Caco-2 (cell line): ENCODE measurements around the gene ARMC2. TPM values are rescaled to one million over a fixed set of nuclear protein-coding genes. Genes with fewer than 3 reads are reported as not detected.

Experiments used
- BruUV-seq: library from RNA; stranded (reverse); fragments of 400-500 nt; replicated peaks from 2 replicates; lab custom pipeline; 2021; lab: Mats Ljungman, UMichigan
- CTCF ChIA-PET: fragments of 300-600 bp; sonication (Branson Sonifier 250); formaldehyde crosslinking; loops from one replicate; lab custom pipeline; 2022; ENCODE audit warnings: antibody characterized with exemption; lab: Charles Lee
- POLR2A ChIA-PET: fragments of 300-600 bp; sonication (Branson Sonifier 250); formaldehyde crosslinking; loops from one replicate; lab custom pipeline; 2022; ENCODE audit warnings: antibody characterized with exemption; lab: Charles Lee
- DNase-seq, 2 experiments: peaks; one replicate each; pipeline versions ENCODE4 v3.0.0 to v3.0.0-alpha.2; 2020 to 2022
- H3K27me3 ChIP-seq: replicated peaks from 2 replicates; pipeline ENCODE4 v1.6.0; 2011; ENCODE audit warnings: low read length; ENCODE audit not compliant: control insufficient read depth, insufficient read depth
- H3K36me3 ChIP-seq: 2 replicates; pipeline ENCODE4 v1.5.1; 2011; ENCODE audit warnings: low read length; ENCODE audit not compliant: control insufficient read depth, insufficient read depth
- H3K4me1 ChIP-seq: fragments of 250-450 bp; sonication (Bioruptor Pico); 2 replicates; pipeline ENCODE4 v1.5.1; 2020; ENCODE audit warnings: mild to moderate bottlenecking
- H3K4me3 ChIP-seq: 2 replicates; pipeline ENCODE4 v1.5.1; 2011; ENCODE audit warnings: low read depth, mild to moderate bottlenecking, control low read depth, low read length
- H3K9me3 ChIP-seq: fragments of 250-450 bp; sonication (Bioruptor Pico); 2 replicates; pipeline ENCODE4 v1.5.1; 2020; ENCODE audit warnings: mild to moderate bottlenecking, moderate library complexity
- H3K27ac Mint-ChIP-seq: one replicate; pipeline ENCODE4 v1.8.0; 2022; ENCODE audit warnings: mixed read lengths; ENCODE audit not compliant: unreplicated experiment
- H3K27me3 Mint-ChIP-seq: one replicate; pipeline ENCODE4 v1.8.0; 2022; ENCODE audit warnings: mixed read lengths; ENCODE audit not compliant: insufficient read depth, unreplicated experiment
- H3K36me3 Mint-ChIP-seq: one replicate; pipeline ENCODE4 v1.8.0; 2022; ENCODE audit warnings: mild to moderate bottlenecking, mixed read lengths; ENCODE audit not compliant: insufficient read depth, unreplicated experiment
- H3K4me1 Mint-ChIP-seq: one replicate; pipeline ENCODE4 v1.8.0; 2022; ENCODE audit warnings: low read depth, mixed read lengths; ENCODE audit not compliant: unreplicated experiment
- H3K4me3 Mint-ChIP-seq: one replicate; pipeline ENCODE4 v1.8.0; 2022; ENCODE audit warnings: mild to moderate bottlenecking, moderate library complexity, mixed read lengths; ENCODE audit not compliant: unreplicated experiment
- H3K9me3 Mint-ChIP-seq: one replicate; pipeline ENCODE4 v1.8.0; 2022; ENCODE audit warnings: mixed read lengths; ENCODE audit not compliant: unreplicated experiment
- intact Hi-C: fragments of 100-400 bp; cut with micrococcal nuclease; formaldehyde crosslinking; loops from one replicate; pipeline ENCODE4 v1.10.0; 2022; ENCODE audit not compliant: unreplicated experiment
- total RNA-seq: library from RNA; stranded (reverse); gene quantifications from 2 replicates; pipeline ENCODE4 v1.2.3, GENCODE V29; 2022
- TF ChIP-seq, protein P1 (sequence below), 2 experiments: fragments of 200-600 bp in 1 of 2; IDR thresholded peaks; 1 replicate in 1 of 2; 2 replicates in 1 of 2; pipeline versions ENCODE4 v1.5.1 to v1.8.0; 2011 to 2022; ENCODE audit warnings: antibody characterized with exemption in 1 of 2, control low read depth in 1 of 2, inconsistent platforms in 1 of 2, low read depth in 1 of 2, low read length in 1 of 2, mild to moderate bottlenecking in 1 of 2, moderate library complexity in 1 of 2; ENCODE audit not compliant: insufficient read depth in 1 of 2, severe bottlenecking in 1 of 2, unreplicated experiment in 1 of 2

Gene ARMC2
- total RNA-seq, 1 experiment from 2014 or later, result 7.8 TPM

DNA sequence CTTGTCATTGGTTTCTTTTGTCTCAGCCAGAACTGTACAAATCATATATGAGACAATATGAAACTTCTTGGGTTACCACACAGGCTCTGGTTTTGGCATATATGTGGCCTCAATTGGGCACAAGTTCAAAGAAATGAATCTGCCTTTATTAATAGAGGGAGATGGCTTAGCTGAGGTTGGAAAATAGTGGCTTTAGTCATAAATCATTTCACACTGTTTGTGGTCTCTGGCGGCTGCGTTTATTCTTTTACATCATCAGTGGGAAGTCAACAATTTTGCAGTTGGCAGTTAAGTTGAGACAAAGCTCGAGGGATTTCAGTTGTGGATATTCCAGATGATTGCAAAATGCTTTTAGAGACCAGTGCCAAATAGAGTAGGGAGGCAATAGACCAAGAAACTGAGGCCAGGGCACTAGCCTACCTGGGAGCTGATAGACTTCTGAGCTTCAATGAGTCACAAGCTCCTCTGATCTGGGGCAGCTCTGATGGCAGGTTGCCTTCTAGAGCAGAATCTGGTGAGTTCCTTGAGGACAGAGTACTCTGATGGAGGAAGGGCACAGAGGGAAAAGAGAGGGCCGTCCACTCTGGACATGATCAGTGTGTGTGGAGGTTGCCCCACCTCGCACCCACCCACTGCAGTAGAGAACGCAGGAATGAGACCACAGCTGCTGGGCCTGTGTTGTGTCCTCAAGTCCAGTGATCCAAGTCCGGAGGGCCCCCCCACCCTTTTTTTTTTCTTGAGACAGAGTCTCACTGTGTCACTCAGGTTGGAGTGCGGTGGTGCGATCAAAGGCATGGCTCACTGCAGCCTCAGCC, 73.5 kb downstream of the ARMC2 start:
- POLR2A ChIA-PET, result no interaction called here
- no peaks in the 10 kb centered on the region for H3K4me1 Mint-ChIP-seq
- CTCF ChIA-PET, result no interaction called here

DNA sequence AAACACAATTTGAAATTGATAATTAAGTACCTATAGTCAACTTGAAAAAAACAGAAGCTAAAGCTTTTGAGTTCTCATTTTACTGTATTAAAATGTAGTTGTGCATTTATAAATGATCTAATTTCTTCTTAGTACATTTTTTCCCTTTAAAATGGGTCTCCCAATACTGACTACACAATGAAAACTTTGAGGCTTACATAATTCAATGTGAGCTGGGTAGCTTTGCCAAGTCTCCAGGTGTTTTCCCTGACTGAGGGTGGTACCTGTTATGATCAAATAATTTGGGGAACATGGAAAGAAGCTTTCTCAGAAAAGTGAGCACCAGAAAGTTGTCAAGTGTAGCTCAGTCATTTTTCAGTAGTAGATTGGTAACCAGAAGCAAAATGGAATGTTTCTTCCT, 74.3 kb downstream of the ARMC2 start:
- BruUV-seq, result no TSS peak
- POLR2A ChIA-PET, result no interaction called here
- H3K4me3 Mint-ChIP-seq, result no peak overlapping the region
- H3K4me1 Mint-ChIP-seq, result no peaks in the 10 kb centered on the region
- DNase-seq, result no peak
- H3K27me3 ChIP-seq, result no peaks in the 10 kb centered on the region
- intact Hi-C loops, result no loop called here
- TF ChIP-seq, protein P1, sequence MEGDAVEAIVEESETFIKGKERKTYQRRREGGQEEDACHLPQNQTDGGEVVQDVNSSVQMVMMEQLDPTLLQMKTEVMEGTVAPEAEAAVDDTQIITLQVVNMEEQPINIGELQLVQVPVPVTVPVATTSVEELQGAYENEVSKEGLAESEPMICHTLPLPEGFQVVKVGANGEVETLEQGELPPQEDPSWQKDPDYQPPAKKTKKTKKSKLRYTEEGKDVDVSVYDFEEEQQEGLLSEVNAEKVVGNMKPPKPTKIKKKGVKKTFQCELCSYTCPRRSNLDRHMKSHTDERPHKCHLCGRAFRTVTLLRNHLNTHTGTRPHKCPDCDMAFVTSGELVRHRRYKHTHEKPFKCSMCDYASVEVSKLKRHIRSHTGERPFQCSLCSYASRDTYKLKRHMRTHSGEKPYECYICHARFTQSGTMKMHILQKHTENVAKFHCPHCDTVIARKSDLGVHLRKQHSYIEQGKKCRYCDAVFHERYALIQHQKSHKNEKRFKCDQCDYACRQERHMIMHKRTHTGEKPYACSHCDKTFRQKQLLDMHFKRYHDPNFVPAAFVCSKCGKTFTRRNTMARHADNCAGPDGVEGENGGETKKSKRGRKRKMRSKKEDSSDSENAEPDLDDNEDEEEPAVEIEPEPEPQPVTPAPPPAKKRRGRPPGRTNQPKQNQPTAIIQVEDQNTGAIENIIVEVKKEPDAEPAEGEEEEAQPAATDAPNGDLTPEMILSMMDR (IDR thresholded peaks at IDR 0.05; ENCODE audit: insufficient read depth in 1 of 2, low read depth in 1 of 2, low read length in 1 of 2, severe bottlenecking in 1 of 2, unreplicated experiment in 1 of 2), result no peak
- H3K9me3 ChIP-seq, result no peaks in the 10 kb centered on the region
- no peaks in the 10 kb centered on the region for H3K4me1 ChIP-seq
- no peaks in the 10 kb centered on the region for H3K36me3 ChIP-seq
- no peaks in the 10 kb centered on the region for H3K27me3 Mint-ChIP-seq
- no peaks in the 10 kb centered on the region for H3K9me3 Mint-ChIP-seq
- CTCF ChIA-PET, result no interaction called here
- no peaks in the 10 kb centered on the region for H3K36me3 Mint-ChIP-seq
- H3K4me3 ChIP-seq, result no peak overlapping the region
- no peak overlapping the region for H3K27ac Mint-ChIP-seq

More for the DNA sequence above, 73.5 kb downstream of the ARMC2 start:
- no peaks in the 10 kb centered on the region for H3K4me1 ChIP-seq
- TF ChIP-seq, protein P1 (IDR thresholded peaks at IDR 0.05; ENCODE audit: insufficient read depth in 1 of 2, low read depth in 1 of 2, low read length in 1 of 2, severe bottlenecking in 1 of 2, unreplicated experiment in 1 of 2), result no peak
- Mint-ChIP-seq H3K4me3 (no peak overlapping the region), H3K27ac (no peak overlapping the region), H3K27me3 (no peaks in the 10 kb centered on the region), H3K36me3 (no peaks in the 10 kb centered on the region), H3K9me3 (no peaks in the 10 kb centered on the region)
- no TSS peak for BruUV-seq
- H3K27me3 ChIP-seq, result no peaks in the 10 kb centered on the region
- intact Hi-C loops, result no loop called here
- no peak for DNase-seq
- no peak overlapping the region for H3K4me3 ChIP-seq
- no peaks in the 10 kb centered on the region for H3K9me3 ChIP-seq
- H3K36me3 ChIP-seq, result no peaks in the 10 kb centered on the region

DNA sequence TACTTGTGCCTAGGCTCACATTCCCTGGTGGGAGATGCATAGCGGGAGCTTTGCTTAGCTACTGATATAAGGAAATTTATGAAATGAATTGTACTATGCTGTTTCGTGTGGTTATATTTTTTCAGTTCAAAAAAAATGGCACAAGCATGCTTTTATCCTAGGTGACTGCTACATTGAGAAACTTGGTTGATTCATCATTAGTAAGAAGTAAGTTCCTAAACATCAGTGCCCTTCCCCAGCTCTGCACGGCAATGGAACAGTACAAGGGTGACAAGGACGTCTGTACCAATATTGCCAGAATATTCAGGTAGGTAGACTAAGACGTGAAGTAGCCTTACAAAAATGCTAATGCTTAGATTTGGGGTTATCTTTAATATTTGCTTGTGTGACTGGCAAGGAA, 79.7 kb downstream of the ARMC2 start:
- ChIA-PET CTCF (no interaction called here), POLR2A (no interaction called here)
- H3K27me3 ChIP-seq, result no peaks in the 10 kb centered on the region
- no peaks in the 10 kb centered on the region for H3K4me1 ChIP-seq
- DNase-seq, result no peak
- no peaks in the 10 kb centered on the region for H3K9me3 ChIP-seq
- H3K27ac Mint-ChIP-seq, result no peak overlapping the region
- H3K4me3 ChIP-seq, result no peak overlapping the region
- no peaks in the 10 kb centered on the region for H3K27me3 Mint-ChIP-seq
- H3K4me1 Mint-ChIP-seq, result no peaks in the 10 kb centered on the region
- no peak overlapping the region for H3K4me3 Mint-ChIP-seq
- intact Hi-C loops, result no loop called here
- TF ChIP-seq, protein P1 (IDR thresholded peaks at IDR 0.05; ENCODE audit: insufficient read depth in 1 of 2, low read depth in 1 of 2, low read length in 1 of 2, severe bottlenecking in 1 of 2, unreplicated experiment in 1 of 2), result no peak
- no peaks in the 10 kb centered on the region for H3K36me3 Mint-ChIP-seq
- no TSS peak for BruUV-seq
- H3K36me3 ChIP-seq, result no peaks in the 10 kb centered on the region
- no peaks in the 10 kb centered on the region for H3K9me3 Mint-ChIP-seq
